Neural cell (in vitro differentiated cells): Measurements from ENCODE around the gene PRDM4.

ENCODE experiments used
- CTCF ChIP-seq: fragments of 450-650 bp; IDR thresholded peaks from 2 replicates; pipeline ENCODE4 v1.5.1; 2014; ENCODE audit warnings: antibody characterized with exemption, mild to moderate bottlenecking, moderate library complexity; ENCODE audit not compliant: poor library complexity, severe bottlenecking
- EZH2 ChIP-seq: fragments of 200-600, 300-800 bp; shearing (Covaris generic), sonication (generic); IDR thresholded peaks from 2 replicates; pipeline ENCODE4 v1.6.1; 2014; ENCODE audit warnings: antibody characterized with exemption, low read length, borderline replicate concordance, mild to moderate bottlenecking; ENCODE audit not compliant: insufficient read depth, poor library complexity, severe bottlenecking

- TF ChIP-seq CTCF (no peak), EZH2 (no peak)
Measured at GRCh38 chr12:107774349-107775029, 13.6 kb upstream of the PRDM4 start, which contains the start of gene ASCL4.
